ENCODE results near the gene TMEM163.

- TF ChIP-seq CTCF (IDR thresholded peaks at IDR 0.05; ENCODE audit: poor library complexity) (no peak), EZH2 (IDR thresholded peaks at IDR 0.05; ENCODE audit: borderline replicate concordance) (no peak), EZH2phosphoT487 (IDR thresholded peaks at IDR 0.05; ENCODE audit: low read depth, severe bottlenecking, unreplicated experiment) (no peak)
Measured at GRCh38 chr2:134703426-134703825, 15.4 kb downstream of the TMEM163 start.

Data from hepatocyte (in vitro differentiated cells).